Breast epithelium (tissue), 3 donors: ENCODE results near the gene NKD2.

Source experiments
- CTCF ChIP-seq, 3 donors: fragments of 450-650 bp; IDR thresholded peaks; one replicate each; pipeline ENCODE4 v1.5.1; 2016 to 2017; ENCODE audit warnings: antibody characterized with exemption in 3 of 3, mild to moderate bottlenecking in 3 of 3, moderate library complexity in 3 of 3
- POLR2AphosphoS5 ChIP-seq, 3 donors: sonication (generic); formaldehyde crosslinking; IDR thresholded peaks; one replicate each; pipeline ENCODE4 v1.6.1; 2017; ENCODE audit warnings: antibody characterized with exemption in 3 of 3

- TF ChIP-seq CTCF (IDR thresholded peaks at IDR 0.05) (no peak), POLR2AphosphoS5 (IDR thresholded peaks at IDR 0.05) (no peak)
Observed at GRCh38 chr5:988322-988721, 20.3 kb upstream of the NKD2 start.
